Activated CD8-positive, alpha-beta memory T cell treated with anti-CD3 and anti-CD28 coated beads, Interleukin-2, amount 50 U/mL, for 4 hours (primary cell): ENCODE results near the gene TAOK1.

Experiments
- DNase-seq: peaks from one replicate; pipeline ENCODE4 v3.0.0-alpha.2; 2020

The TAOK1 gene

GRCh38 chr17:29586676-29587469 lies 196.7 kb downstream of the TAOK1 start:
- no peak for DNase-seq

DNA sequence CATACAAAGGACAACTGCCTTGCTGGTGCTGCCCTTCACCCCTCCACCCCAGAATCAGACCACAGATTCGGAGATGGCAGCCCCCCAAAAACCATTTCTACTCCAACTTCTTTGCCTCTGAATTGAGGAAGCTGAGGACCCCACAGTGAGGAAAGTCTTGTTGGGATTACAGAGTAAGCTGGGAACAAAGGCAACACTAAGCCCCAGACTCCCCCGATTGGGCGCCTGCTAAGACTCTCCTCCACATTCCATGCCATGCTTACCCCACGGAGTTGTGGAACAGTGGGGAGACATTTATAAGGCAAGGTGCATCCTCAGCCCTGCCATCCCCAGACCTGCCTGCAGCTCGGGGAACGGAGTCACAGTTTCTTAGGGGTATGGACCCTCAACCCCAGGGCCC lies 197.4 kb downstream of the TAOK1 start:
- no peak for DNase-seq

DNA sequence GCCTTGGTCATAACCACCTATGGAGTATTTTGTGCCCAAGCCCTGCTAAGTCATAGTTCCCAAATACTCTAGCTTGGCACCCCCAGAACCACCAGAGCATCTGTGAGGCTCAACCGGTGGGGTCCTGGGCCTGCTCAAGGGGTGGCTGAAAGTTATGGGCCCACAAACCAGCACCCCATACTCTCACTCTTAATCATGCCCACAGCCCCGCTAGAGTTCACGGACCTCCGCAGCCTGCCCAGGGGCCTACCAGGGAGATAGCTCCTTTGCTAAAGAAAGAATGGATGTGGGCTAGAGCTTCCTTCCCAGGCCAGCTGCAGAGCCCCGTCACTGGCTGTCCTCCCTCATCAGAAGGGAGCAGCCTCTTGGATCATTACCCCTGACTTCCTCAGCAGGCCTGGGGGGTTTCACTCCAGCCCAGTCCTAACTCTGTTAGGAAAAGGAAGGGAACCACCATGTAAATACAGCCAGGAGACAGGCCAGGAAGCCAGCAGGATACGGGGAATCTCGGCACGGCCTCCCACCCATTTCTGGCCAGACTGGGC lies 197.9 kb downstream of the TAOK1 start:
- peak; percentile 20 for DNase-seq

- peak; percentile 77 for DNase-seq
Observed at GRCh38 chr17:29588562-29589411, 198.6 kb downstream of the TAOK1 start.

GRCh38 chr17:29589524-29590410 lies 199.6 kb downstream of the TAOK1 start, which contains the start of gene GIT1:
GIT1 (minus strand) TSS chr17:29589648; CDS start chr17:29589378, 270 bp downstream.
- peak; percentile 85 for DNase-seq

DNA sequence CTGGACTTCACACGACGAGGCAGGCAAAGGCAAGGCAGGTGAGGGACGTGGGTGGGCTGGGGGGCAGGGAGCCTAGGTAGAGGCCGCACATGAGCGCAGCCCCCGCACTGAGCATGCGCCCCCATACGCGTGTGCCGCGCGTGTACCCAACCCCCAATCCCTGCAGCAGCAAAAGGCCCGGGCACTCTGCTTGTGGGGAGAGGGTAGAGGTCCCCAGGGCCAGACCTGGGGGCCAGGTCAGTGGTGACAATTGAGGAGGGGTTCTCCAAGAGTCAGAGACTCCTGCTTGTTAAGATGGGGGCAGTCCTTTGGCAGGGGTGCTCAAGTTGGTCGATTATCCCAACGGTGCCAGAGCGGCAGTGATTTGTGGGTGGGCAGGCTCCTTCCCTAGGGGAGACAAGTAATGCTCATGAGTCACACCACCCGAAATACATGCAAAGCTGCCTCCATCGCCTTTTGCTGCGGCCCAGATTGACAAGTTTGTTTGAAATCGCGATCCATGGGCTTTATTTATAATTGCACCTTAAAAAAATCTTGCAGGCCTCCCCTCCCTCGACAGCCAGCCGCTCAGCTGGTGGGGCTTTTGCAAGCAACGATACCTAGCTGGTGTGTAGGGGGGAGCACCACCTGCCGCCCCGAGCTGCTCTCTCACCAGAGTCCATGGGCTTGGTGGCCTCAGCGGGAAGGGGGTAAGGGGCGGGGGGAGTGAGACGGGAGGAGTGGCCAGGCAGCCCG lies 200.4 kb downstream of the TAOK1 start:
- DNase-seq, result peak; percentile 39

DNA sequence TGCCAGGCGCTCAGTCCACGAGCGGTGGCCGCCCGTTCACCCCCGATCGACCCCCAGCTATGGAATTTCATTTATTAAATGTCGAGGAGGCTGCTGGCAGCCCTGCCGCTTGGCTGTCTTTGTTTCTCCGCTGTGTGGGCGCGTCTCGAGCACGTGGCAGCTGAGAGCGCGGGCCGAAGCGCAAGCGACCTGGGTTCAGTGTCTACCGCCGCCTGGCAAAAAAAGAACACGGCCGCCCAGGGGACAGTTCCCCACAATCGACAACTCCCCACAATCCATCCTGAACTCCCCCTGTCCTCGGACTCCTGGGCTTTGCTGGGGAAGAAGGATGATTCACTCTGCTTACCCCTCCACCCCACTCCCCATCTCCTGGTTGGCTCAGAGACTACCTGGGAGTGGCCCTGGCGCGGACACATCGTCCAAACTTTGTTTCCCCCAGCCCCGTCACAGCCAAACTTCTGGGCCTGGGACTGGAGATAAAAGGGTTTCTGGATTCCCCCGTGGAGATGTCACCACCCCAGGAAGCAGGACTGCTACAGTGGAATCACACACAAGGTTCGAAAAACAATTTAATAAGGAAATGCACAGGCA lies 201.1 kb downstream of the TAOK1 start:
- peak; percentile 57 for DNase-seq

GRCh38 chr17:29591737-29592608 lies 201.8 kb downstream of the TAOK1 start:
- DNase-seq, result peak; percentile 80

- peak; percentile 56 for DNase-seq
Observed at GRCh38 chr17:29592850-29593551, 202.8 kb downstream of the TAOK1 start, which contains the start of gene ANKRD13B. ANKRD13B (plus strand) TSS chr17:29593132; CDS start chr17:29593622, 490 bp downstream.

GRCh38 chr17:29593591-29594518 lies 203.7 kb downstream of the TAOK1 start:
- DNase-seq, result peak; percentile 39

DNA sequence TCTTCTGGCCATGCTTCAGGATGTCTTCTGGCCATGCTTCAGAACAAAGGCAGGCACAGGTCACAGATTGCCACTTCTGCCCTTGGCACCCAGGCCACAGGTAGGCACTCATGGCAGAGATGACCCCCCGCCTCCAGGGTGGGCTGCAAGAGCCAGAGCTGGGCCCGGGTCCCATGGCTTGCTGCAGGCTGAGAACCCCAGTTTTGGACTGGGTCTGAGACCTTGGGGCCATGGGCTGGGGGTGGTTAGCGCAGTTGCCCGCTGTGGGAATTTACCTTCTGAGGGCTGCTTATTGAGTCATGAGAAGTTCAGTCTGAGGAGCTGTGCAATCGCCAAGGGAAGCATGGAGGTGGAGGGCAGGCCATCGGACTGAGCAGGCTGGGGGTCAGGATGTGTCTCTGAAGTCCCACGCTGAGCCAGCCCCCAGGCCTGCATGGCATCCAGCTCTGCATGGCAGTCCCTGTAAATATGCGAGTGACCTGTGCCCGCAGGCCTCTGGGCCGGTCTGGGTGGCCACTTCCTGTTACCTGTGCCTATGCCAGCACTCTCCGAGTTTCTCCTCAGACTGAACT lies 204.4 kb downstream of the TAOK1 start:
- DNase-seq, result peak; percentile 14

GRCh38 chr17:29595107-29595942 lies 205.2 kb downstream of the TAOK1 start:
- DNase-seq, result no peak

- DNase-seq, result no peak
Observed at GRCh38 chr17:29595943-29596774, 206.0 kb downstream of the TAOK1 start.

GRCh38 chr17:29596811-29597210 lies 206.6 kb downstream of the TAOK1 start:
- DNase-seq, result no peak

DNA sequence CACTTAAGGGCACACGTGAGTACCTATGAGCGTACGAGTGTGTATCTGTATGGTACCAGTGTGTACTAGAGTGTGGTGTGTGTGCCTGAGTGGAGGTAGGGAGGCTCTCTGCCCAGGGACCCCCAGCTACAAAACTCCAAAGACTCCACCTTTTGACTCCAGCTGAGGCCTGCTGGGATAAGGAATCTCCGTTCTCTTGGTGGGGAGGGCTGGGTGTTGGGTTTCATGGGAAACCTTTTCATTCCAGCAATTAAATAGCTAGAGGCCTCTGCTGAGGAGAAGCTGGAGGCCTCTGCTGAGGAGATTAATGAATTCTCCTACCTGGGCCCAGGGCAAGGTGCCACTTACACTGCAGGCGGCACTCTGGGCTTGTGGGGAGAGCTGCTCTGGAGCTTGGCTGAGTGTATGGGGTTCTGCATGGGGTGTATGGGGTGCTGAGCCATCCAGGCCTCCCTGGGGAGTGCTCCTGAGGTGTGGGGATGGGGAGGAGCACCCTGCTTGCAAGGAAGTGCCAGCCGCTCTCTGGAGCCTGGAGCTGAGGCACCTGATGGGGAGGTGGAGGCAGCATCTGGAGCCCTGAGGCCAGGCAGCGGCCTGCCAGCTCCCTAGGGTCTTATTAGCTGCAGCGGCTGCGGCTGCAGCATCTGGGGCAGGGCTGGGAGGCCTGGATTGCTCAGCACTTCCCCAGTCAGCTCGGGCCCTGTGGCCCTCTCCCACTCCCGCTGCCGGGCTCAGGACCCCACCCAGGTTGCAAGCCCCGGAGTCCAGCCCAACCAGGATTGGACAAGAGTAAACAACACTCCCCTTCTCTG lies 207.4 kb downstream of the TAOK1 start:
- no peak for DNase-seq
